ENCODE measurements around the gene HAGH. TPM values are rescaled to one million over a fixed set of nuclear protein-coding genes. Genes with fewer than 3 reads are reported as not detected.

HAGH gene
- total RNA-seq, 2 experiments from 2014 or later: 26.9 to 29.9 TPM

- Histone ChIP-seq H3K27ac (ENCODE audit: low read depth, low read length, poor library complexity, severe bottlenecking) (no peak overlapping the region), H3K4me2 (ENCODE audit: low read length) (no peak overlapping the region), H3K36me3 (ENCODE audit: insufficient read depth, low read length) (no peaks in the 10 kb centered on the region), H3K79me2 (ENCODE audit: insufficient read depth, low read depth, low read length) (no peaks in the 10 kb centered on the region), H3K9me2 (ENCODE audit: insufficient read depth, low read length) (no peaks in the 10 kb centered on the region), H3K9me3 (ENCODE audit: low read length) (no peaks in the 10 kb centered on the region), H2AFZ (ENCODE audit: low read length) (no peak overlapping the region), H4K20me1 (ENCODE audit: insufficient read depth, low read length) (no peaks in the 10 kb centered on the region), H3K4me1 (ENCODE audit: insufficient read depth, low read length, poor library complexity, severe bottlenecking) (peaks cover 19% of the 10 kb centered on the region), H3K4me3 (ENCODE audit: low read depth, low read length, poor library complexity, severe bottlenecking) (no peak overlapping the region)
- BruUV-seq (replicated peaks): no TSS peak
- ChIA-PET POLR2A (no interaction called here), CTCF (ENCODE audit: unreplicated experiment) (no interaction called here)
- no peak for DNase-seq (ENCODE audit: low spot score)
- intact Hi-C loops (cut with micrococcal nuclease; ENCODE audit: unreplicated experiment): no loop called here
- TF ChIP-seq EZH2phosphoT487 (IDR thresholded peaks at IDR 0.05; ENCODE audit: borderline replicate concordance, low read depth, low read length) (no peak), CTCF (conservative IDR thresholded peaks at IDR 0.05; ENCODE audit: low read length) (no peak)
Observed at GRCh38 chr16:1831186-1832075, 4.8 kb upstream of the HAGH start.

- POLR2A ChIA-PET: interaction anchor here (0.5 kb wide), 1 partner anchor 35 kb away, joined by 3 read pairs; no protein-coding TSS in a partner anchor
- H3K4me2 ChIP-seq (ENCODE audit: low read length): no peak overlapping the region
Observed at GRCh38 chr16:1830213-1830612, 3.6 kb upstream of the HAGH start.

More at GRCh38 chr16:1830213-1830612, 3.6 kb upstream of the HAGH start:
- intact Hi-C loops (cut with micrococcal nuclease; ENCODE audit: unreplicated experiment): no loop called here
- H3K9me3 ChIP-seq (ENCODE audit: low read length): no peaks in the 10 kb centered on the region
- H4K20me1 ChIP-seq (ENCODE audit: insufficient read depth, low read length): no peaks in the 10 kb centered on the region
- no peaks in the 10 kb centered on the region for H3K36me3 ChIP-seq (ENCODE audit: insufficient read depth, low read length)
- no TSS peak for BruUV-seq (replicated peaks)
- no peak overlapping the region for H3K4me3 ChIP-seq (ENCODE audit: low read depth, low read length, poor library complexity, severe bottlenecking)
- peaks cover 19% of the 10 kb centered on the region for H3K4me1 ChIP-seq (ENCODE audit: insufficient read depth, low read length, poor library complexity, severe bottlenecking)
- no peak overlapping the region for H3K27ac ChIP-seq (ENCODE audit: low read depth, low read length, poor library complexity, severe bottlenecking)
- no peaks in the 10 kb centered on the region for H3K79me2 ChIP-seq (ENCODE audit: insufficient read depth, low read depth, low read length)
- DNase-seq (ENCODE audit: low spot score): no peak
- CTCF ChIA-PET (ENCODE audit: unreplicated experiment): no interaction called here
- TF ChIP-seq CTCF (conservative IDR thresholded peaks at IDR 0.05; ENCODE audit: low read length) (no peak), EZH2phosphoT487 (IDR thresholded peaks at IDR 0.05; ENCODE audit: borderline replicate concordance, low read depth, low read length) (no peak)
- H2AFZ ChIP-seq (ENCODE audit: low read length): no peak overlapping the region
- H3K9me2 ChIP-seq (ENCODE audit: insufficient read depth, low read length): no peaks in the 10 kb centered on the region

Measured in OCI-LY7 (cell line).